Suprapubic skin (tissue), 4 donors: Measurements from ENCODE around the gene ARL13B. TPM values are rescaled to one million over a fixed set of nuclear protein-coding genes. Genes with fewer than 3 reads are reported as not detected.
"Not testable (repeated sequence)": the region's sequence is repeated elsewhere in the genome, so short reads cannot be mapped to it uniquely, and the experiment has no call there.

Experiments
- DNase-seq, 2 donors: peaks; one replicate each; pipeline ENCODE4 v3.0.0-alpha.2; 2019; ENCODE audit warnings: low spot score in 2 of 2
- H3K27ac ChIP-seq: fragments of 200-600 bp; sonication (generic); one replicate; pipeline ENCODE4 v1.5.1; 2019
- H3K27me3 ChIP-seq: fragments of 200-600 bp; sonication (generic); one replicate; pipeline ENCODE4 v1.5.1; 2019
- H3K36me3 ChIP-seq: fragments of 200-600 bp; sonication (generic); one replicate; pipeline ENCODE4 v1.5.1; 2019
- H3K4me1 ChIP-seq: fragments of 200-600 bp; sonication (generic); one replicate; pipeline ENCODE4 v1.5.1; 2019
- H3K4me3 ChIP-seq: fragments of 200-600 bp; sonication (generic); one replicate; pipeline ENCODE4 v1.5.1; 2019; ENCODE audit warnings: mild to moderate bottlenecking
- H3K9me3 ChIP-seq: fragments of 200-600 bp; sonication (generic); one replicate; pipeline ENCODE4 v1.5.1; 2019
- EP300 ChIP-seq: sonication (generic); formaldehyde crosslinking; IDR thresholded peaks from one replicate; pipeline ENCODE4 v1.6.1; 2017; ENCODE audit warnings: antibody characterized with exemption
- POLR2A ChIP-seq, 2 donors: fragments of 450-650 bp; IDR thresholded peaks; one replicate each; pipeline ENCODE4 v1.6.1; 2017; ENCODE audit warnings: antibody characterized with exemption in 2 of 2, mild to moderate bottlenecking in 2 of 2, moderate library complexity in 2 of 2
- POLR2AphosphoS5 ChIP-seq, 3 donors: sonication (generic); formaldehyde crosslinking; IDR thresholded peaks; one replicate each; pipeline ENCODE4 v1.6.1; 2017; ENCODE audit warnings: antibody characterized with exemption in 3 of 3
- WGBS: methylation state at CpG from one replicate; pipeline ENCODE4 v1.1.5; 2018; 5-methylcytosine and 5-hydroxymethylcytosine counted together
- total RNA-seq, 4 donors: library from RNA; depleted of rRNA; stranded (reverse); fragments of >200 nt; gene quantifications; one replicate each; pipeline ENCODE4 v1.1.0, GENCODE V29; 2016
- TF ChIP-seq, protein P1 (sequence below), 2 donors: fragments of 200-600 bp in 1 of 2; fragments of 450-650 bp in 1 of 2; sonication (generic) in 1 of 2; IDR thresholded peaks; one replicate each; pipeline ENCODE4 v1.5.1; 2016 to 2019; ENCODE audit warnings: antibody characterized with exemption in 2 of 2, mild to moderate bottlenecking in 1 of 2, moderate library complexity in 1 of 2

ARL13B gene
- total RNA-seq, 4 donors from 2014 or later = 5.7 to 8.2 (median 6.3) TPM

GRCh38 chr3:94076055-94076454 lies 96.1 kb downstream of the ARL13B start:
- Histone ChIP-seq H3K9me3 (no peaks in the 10 kb centered on the region), H3K4me1 (no peaks in the 10 kb centered on the region), H3K4me3 (no peak overlapping the region), H3K36me3 (peaks cover 8% of the 10 kb centered on the region), H3K27me3 (no peaks in the 10 kb centered on the region), H3K27ac (no peak overlapping the region)
- WGBS = 98% methylated on average over 3 of the region's 3 CpGs
- DNase-seq = no peak
- no peak for TF ChIP-seq POLR2A (IDR thresholded peaks at IDR 0.05)
- TF ChIP-seq, protein P1, sequence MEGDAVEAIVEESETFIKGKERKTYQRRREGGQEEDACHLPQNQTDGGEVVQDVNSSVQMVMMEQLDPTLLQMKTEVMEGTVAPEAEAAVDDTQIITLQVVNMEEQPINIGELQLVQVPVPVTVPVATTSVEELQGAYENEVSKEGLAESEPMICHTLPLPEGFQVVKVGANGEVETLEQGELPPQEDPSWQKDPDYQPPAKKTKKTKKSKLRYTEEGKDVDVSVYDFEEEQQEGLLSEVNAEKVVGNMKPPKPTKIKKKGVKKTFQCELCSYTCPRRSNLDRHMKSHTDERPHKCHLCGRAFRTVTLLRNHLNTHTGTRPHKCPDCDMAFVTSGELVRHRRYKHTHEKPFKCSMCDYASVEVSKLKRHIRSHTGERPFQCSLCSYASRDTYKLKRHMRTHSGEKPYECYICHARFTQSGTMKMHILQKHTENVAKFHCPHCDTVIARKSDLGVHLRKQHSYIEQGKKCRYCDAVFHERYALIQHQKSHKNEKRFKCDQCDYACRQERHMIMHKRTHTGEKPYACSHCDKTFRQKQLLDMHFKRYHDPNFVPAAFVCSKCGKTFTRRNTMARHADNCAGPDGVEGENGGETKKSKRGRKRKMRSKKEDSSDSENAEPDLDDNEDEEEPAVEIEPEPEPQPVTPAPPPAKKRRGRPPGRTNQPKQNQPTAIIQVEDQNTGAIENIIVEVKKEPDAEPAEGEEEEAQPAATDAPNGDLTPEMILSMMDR (IDR thresholded peaks at IDR 0.05) = no peak
- TF ChIP-seq EP300 = no peak
- no peak for TF ChIP-seq POLR2AphosphoS5 (IDR thresholded peaks at IDR 0.05)

GRCh38 chr3:94080552-94080951 lies 100.6 kb downstream of the ARL13B start:
- DNase-seq, H3K27ac ChIP-seq, H3K4me1 ChIP-seq, H3K4me3 ChIP-seq, H3K36me3 ChIP-seq, H3K9me3 ChIP-seq, H3K27me3 ChIP-seq: not testable (repeated sequence)
- 86% methylated on average over 5 of the region's 5 CpGs for WGBS

DNA sequence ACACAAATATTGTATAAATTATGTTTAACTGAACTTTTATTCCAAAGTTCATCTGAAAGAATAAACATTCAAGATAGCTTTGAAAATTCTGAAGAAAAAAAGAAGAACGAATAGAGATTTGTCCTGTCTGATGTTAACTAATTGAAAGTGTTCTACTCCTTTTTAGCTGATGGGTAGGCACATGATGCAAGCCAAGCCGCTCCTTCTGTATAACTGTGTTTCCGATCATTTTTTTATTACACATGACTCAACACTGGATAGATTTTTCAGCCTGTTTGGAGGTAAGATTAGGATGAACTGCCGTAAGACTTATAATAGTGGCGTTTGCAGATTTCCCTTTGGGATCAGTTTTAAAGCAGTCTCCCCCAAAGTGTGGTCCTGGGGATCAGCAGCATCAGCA lies 101.9 kb downstream of the ARL13B start:
- Histone ChIP-seq H3K4me1 (no peaks in the 10 kb centered on the region), H3K4me3 (no peak overlapping the region), H3K27me3 (no peaks in the 10 kb centered on the region), H3K9me3 (no peaks in the 10 kb centered on the region), H3K36me3 (peaks cover 10% of the 10 kb centered on the region), H3K27ac (no peak overlapping the region)
- no peak for TF ChIP-seq POLR2A (IDR thresholded peaks at IDR 0.05)
- TF ChIP-seq, protein P1 (IDR thresholded peaks at IDR 0.05) = no peak
- TF ChIP-seq POLR2AphosphoS5 (IDR thresholded peaks at IDR 0.05) = no peak
- no peak for TF ChIP-seq EP300
- DNase-seq = no peak
- WGBS = 95% methylated on average over 5 of the region's 5 CpGs

- Histone ChIP-seq H3K4me1 (no peaks in the 10 kb centered on the region), H3K9me3 (no peaks in the 10 kb centered on the region), H3K36me3 (peaks cover 10% of the 10 kb centered on the region), H3K27me3 (no peaks in the 10 kb centered on the region), H3K27ac (no peak overlapping the region), H3K4me3 (no peak overlapping the region)
- DNase-seq = no peak
- 84% methylated on average over 8 of the region's 8 CpGs for WGBS
- TF ChIP-seq, protein P1 (IDR thresholded peaks at IDR 0.05) = no peak
- TF ChIP-seq EP300 (no peak), POLR2AphosphoS5 (IDR thresholded peaks at IDR 0.05) (no peak), POLR2A (IDR thresholded peaks at IDR 0.05) (no peak)
Observed at GRCh38 chr3:94082391-94082937, 102.5 kb downstream of the ARL13B start.

DNA sequence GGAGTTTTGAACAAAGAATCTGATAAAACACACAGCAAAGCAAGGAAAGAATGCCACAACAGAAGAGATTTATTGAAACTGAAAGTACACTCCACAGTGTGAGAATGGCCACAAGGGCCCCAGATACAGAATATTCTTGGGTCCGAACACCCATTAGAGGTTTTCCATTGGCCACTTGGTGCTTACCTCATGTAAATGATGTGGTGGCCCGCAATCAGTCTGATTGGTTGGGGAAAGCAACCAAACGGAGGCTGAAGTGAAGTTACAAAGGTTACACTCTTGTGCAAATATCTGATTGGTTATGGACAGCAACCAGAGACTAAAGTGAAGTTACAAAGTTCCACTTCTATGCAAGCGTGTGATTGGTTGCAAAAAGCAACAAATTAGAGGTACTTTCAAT lies 103.3 kb downstream of the ARL13B start:
- WGBS = 94% methylated on average over 4 of the region's 4 CpGs
- TF ChIP-seq POLR2AphosphoS5 (IDR thresholded peaks at IDR 0.05) (no peak), POLR2A (IDR thresholded peaks at IDR 0.05) (no peak), EP300 (no peak)
- TF ChIP-seq, protein P1 (IDR thresholded peaks at IDR 0.05) = no peak
- Histone ChIP-seq H3K4me1 (no peaks in the 10 kb centered on the region), H3K27me3 (no peaks in the 10 kb centered on the region), H3K9me3 (no peaks in the 10 kb centered on the region), H3K27ac (no peak overlapping the region), H3K4me3 (no peak overlapping the region), H3K36me3 (peaks cover 10% of the 10 kb centered on the region)
- no peak for DNase-seq

DNA sequence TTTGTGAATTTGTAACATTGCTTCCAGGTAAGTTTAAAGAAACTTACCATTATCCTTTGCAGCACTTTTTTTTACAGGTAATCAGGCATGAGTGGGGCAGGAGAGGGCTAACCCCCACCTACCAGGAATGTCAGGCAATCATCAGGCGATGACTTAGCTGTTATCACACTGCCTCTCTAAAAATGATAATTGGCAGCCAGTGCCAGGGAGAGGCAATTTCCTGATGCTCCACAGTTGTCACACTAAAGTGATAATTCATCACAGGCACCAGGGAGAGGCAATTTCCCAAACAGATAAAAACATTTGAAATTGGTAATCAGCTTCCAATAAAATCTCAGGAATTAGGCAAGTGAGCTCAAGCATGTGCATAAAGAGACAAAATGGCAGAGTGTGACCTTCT lies 109.2 kb downstream of the ARL13B start:
- no peak overlapping the region for H3K4me3 ChIP-seq
- no peaks in the 10 kb centered on the region for H3K27me3 ChIP-seq
- DNase-seq = no peak
- TF ChIP-seq POLR2AphosphoS5 (IDR thresholded peaks at IDR 0.05) = no peak
- TF ChIP-seq POLR2A (IDR thresholded peaks at IDR 0.05) = no peak
- TF ChIP-seq, protein P1 (IDR thresholded peaks at IDR 0.05) = no peak
- TF ChIP-seq EP300 = no peak
- H3K4me1 ChIP-seq = no peaks in the 10 kb centered on the region
- H3K27ac ChIP-seq = no peak overlapping the region
- peaks cover 10% of the 10 kb centered on the region for H3K36me3 ChIP-seq
- H3K9me3 ChIP-seq = no peaks in the 10 kb centered on the region
- 93% methylated on average over 1 of the region's 1 CpG for WGBS
